Measurements from ENCODE around the gene CSF1.

DNA sequence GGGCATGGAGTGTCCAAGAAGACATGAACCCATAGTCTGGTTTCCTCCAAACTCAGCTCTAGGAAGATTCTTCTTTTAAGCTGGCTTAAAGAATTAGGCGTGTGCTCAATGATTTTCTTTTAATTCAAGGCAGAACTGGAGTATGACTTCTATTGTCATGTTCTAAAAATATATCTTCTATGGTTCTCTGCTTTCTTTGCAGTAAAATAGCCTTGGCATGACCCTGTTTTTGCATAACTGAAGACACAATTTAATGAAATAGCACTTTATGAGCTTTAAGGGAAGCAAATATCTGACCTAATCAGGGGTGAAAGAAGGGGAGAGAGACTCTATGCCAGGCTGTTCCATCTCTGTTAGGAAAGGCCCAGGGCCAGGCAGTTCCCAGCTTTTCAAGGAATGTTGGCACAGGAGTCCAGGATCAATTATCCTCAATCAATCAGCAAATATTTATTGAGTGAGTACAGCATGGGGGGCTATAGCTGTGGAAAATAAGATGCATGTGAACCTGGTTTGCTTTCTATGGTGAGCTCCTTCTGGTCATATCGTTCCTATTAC, 7.2 kb upstream of the CSF1 start:
- TF ChIP-seq CTCF (IDR thresholded peaks at IDR 0.05) (no peak), POLR2A (IDR thresholded peaks at IDR 0.05) (no peak)
